ENCODE measurements around the gene PADI2.

Gene PADI2

DNA sequence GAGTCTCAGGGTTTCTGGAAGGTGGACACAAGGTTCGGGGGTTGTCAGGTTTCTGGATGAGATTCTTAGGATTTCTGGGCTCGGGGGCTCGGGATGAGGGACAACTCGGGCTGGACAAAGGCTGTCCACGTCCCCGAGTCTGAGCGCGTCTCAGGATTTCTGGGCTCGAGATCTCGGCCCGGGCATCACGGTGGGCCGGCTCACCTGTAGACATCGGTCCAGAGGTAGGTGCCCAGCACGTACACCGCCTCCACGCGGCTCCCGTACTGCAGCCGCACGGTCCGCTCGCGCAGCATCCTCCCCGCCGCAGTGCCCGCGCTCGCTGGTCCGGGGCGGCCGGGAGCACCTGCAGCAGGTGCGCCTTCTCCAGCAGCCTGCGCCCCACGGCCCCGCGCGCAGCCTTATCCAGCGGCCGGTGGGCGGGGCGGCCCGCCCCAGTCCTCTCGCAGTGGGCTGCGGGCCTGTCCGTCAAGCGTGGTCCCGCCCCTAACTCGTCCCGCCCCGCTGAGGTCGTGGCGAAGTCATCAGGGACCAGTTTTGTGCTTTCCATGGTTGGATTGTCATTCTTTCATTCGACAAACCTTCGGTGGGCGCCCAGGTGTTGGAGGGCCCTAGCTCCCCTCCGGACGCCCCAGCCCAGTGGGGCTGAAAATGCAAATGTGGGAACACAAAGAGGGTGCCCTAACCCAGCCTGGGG lies at the start of gene PADI2:
Gene PADI2, minus strand, starts transcription at position 376 of the 697 bp plus-strand sequence. Its CDS starts 80 bp downstream, at position 296.
- peak; percentile 82 for DNase-seq

DNA sequence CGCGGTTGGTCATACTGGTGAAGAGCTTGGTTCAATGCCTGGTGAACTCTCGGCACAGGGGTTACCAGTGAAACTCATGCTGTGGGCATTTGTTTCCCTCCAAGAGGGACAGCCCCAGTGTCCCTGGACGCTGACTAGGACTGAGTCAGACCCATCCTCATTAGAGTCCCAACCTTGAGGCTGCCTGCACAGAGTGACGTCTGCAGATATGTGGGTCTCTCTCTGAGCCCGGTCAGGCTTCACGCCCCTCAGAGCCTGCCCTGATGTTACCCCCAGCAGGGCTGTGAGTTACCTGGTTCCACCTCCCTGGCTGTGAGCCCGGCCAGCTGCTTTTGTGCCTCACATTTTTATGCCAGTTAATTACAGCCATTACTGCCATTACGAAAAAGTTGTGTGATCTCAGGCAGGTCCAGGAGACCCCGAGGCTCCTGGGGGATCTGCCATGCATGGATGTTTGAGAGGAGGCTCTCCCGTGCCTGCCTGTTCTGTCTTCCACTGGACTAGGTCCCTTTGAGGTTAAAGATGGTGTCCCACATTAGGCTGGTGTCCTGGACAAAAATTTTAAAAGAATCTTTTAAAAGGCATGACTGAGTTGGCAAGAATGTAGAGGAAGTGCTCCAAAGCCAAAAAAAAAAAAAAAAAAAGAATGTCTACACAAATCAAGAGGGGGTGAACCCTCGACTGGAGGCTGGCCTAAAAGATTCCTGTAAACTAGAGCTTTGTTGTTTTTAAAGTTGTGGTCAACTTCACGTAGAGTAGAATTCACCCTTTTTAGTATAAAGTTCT lies 49.0 kb upstream of the PADI2 start:
- no peak for DNase-seq

DNA sequence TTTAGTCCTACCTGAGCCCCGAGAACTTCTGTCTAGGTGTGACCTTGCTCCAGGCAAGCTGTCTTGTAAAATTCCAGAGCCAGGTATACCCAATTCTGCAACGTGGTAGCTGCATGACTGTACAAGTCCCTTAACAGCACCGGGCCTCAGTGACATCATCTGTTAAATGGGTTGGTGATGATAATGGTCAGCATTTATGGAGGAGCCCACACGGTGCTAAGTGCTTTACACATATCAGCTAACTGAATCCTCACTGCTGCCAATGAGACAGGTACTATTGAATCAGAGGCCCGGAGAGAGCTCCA lies 48.5 kb upstream of the PADI2 start:
- no peak for DNase-seq

DNA sequence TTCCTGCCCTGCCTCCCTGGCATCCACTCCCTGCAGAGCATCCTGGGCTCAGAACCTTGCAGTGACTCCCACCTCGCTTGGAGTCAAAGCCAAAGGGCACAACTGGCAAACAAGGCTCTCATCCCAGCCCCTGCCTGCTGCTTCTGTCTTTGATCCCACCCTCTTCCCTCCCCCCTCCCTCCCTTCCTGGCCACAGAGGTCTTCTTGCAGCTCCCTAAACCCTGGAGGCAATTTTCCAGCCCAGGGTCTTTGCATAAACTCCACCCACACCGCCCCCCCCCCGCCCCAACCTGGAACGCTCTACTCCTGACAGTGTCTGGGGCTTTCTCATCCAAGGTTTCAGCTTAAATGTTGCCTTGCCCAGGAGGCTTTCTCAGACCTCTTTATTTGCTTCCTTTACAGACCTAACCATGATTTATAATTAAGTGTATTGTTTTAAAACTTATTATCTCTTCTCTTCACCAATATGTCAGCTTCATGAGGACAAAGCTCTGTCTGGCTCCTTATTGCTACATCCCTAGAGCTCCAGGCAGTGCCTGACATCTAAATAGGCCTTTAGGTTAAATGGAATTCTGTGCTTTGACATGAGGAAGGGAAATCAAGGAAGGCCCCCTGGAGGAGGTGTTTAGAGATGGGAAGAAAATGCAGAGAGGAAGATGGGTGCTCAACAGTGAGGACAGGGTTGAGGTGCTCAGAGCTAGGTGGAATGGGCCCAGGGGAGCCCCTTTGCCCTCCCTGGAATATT lies 48.0 kb upstream of the PADI2 start:
- no peak for DNase-seq

DNA sequence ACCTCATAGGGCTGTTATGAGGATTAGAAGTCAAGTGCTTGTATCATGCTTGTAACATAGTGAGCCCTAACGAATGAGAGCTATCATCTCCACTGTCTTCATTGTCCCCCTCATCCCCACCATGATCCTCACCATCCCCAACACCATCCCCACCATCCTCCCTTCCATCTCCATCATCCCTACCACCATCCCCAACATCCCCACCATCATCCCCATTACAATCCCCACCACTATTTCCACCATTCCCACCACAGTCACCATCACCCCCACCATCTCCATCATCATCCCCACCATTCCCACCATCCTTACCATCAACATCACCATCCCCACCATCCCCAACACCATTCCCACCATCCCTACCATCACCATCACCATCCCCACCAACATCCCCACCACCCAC lies 46.6 kb upstream of the PADI2 start:
- no peak for DNase-seq

DNA sequence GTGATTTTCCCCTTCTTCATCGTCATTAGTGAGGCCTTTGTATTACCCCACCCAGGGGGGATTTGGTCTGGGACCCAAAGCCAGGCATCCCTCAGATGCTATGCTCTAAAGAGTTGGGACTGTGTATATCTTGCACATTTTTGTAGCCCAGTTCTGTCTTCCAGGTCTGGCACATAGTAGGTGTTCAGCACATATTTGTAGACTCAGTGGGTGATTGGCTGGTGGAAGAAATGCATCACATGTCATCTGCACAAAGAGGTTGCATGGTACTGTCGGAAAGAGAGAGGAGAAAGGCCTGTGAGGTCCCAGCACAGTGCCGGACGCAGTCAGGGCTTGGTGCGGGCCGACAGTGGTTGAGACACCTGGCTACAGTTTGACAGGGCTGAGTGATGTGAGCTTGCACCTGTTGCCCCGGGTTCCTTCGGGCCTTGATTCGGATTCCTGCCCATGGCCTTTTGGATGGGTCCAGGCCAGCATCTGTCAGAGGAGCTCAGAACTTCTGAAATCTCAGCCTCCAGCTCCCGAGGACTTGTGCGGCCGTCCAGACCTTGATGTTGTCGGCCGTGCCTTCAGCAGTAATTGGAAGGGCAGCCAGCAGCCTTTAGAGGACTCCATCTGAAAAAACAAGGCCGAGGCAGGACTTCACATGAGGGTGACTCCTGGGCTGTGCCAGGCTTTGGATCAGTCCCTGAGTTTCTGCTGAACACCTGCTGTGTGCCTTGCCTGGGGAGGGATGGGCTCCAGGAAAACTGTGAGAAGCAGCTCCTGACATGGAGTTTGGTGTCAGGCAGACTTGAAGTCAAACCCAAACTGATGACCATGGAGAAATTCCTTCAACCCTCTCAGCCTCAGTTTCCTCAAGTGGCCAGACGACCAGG lies 44.8 kb upstream of the PADI2 start:
- no peak for DNase-seq

DNA sequence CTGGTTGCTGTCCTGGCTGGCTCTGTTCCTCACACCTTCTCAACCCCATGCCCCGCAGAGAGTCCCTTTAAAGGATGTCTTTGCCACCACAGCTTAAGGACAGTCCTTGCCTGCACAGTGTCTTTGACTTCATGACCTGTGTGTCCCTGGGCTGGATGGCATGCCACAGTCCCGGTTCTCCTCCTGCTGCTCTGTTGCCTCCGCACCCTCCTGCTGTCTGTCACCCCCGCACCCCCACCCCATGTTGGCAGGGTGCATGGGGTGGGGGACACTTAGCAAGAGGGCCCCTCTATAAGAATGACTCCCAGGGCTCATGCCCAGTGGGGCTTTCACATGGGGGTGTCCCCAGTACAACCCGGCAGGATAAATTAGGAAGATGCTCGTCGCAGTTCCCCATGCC lies 44.1 kb upstream of the PADI2 start:
- DNase-seq, result no peak

DNA sequence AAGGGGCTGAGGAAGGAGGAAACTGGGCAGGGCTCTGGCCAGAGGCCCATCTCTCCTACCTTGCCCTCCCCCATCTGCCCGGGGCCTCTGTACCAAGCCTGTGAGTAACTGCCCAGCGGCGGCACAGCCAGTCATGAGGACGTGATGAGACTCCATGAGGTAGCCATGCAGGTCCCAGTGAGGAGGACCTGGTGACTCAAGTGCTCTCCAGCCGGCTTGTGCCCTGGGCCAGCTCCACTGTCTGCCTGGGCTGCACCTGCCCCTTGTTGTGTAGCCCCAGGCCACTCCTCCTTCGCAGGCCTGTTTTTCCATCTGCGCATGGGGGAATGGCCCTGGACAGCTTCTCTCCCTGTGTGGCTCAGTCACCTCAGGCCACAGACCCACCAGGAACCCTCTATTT lies 43.7 kb upstream of the PADI2 start:
- DNase-seq, result no peak

DNA sequence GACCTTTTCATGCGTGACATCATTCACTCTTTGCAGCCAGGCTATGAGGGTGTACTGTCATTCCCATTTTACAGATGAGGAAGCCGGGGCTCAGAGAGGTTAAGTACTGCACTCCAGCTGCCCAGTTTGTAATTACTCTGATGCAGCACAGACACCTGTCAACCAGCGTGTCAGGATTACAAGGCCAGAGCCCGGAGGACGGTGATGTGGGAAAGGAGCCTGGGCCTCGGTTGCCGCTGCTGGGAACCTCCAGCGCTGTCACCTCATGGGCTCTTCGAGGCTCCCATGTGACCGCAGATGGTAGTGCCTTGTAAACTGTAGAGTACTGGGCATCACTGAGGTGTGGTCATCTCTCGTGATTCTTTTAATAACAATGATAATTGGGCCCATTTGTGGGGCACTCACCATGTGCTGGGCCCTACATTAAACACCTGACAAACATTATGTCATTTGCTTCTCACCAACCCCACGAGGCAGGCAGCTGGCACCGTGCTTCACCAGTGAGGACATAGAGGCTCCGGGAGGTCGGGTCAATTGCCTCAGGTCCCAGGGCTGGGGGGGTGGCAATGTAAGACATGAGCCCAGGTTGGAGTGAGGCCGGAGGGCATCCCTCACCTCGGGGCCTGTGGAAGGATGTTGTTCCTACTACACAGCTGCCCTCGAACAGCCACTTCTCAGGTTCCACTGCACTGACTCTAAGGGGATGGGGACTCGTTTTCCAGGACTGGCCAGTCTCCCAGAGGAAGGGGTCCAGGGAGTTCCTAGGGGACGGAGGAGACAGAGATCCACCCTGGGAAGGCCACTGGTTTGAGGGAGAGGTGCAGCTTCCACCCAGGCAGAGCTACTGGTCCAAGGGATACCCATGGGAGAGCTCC lies 42.9 kb upstream of the PADI2 start:
- DNase-seq, result no peak

DNA sequence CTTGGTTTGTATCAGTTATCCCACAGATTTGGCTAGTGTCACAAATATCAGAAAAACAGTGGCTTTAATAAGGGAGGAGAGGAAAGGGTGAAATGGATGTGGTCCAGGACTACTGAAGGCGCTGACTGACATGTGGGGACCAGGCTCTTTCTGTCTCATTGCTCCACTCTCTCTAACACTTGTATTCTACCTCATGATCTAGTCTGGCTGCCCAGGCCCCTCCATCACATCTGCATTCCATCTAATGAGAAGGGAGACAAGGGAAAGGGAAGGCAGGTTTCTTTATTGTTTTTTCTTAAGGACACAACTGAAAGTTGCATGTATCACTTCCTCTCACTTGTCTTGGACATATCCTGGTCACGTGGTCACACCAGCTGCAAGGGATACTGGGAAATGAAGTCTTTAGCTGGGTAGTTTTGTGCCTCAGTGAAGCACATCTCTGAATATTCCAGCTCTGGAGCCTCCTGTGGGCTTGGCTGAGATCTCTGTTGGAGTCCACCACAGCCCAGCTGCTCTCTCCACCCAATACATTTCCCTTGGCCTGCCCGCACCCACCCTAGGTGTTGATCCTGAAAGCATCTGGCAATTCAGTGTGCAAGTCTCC lies 42.0 kb upstream of the PADI2 start:
- no peak for DNase-seq

DNA sequence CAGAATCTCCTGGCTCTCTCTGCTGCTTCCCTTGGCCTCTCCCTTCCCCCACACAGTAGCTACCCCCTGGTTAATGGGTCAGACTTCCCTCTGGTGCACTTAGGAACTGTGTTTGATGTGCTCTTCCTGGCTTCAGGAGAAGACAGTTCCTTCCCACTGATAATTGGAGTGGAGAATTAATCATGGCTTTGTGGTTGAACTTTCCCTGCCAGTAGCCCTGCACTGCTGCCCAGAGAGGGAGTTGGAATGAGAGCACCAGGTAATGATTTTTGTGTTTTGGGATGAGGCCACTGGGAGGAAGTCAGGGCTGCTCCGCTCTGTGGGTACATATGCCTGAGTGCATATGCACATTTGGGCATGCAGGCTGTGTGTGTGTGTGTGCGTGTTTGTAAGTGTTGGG lies 39.7 kb upstream of the PADI2 start:
- no peak for DNase-seq

DNA sequence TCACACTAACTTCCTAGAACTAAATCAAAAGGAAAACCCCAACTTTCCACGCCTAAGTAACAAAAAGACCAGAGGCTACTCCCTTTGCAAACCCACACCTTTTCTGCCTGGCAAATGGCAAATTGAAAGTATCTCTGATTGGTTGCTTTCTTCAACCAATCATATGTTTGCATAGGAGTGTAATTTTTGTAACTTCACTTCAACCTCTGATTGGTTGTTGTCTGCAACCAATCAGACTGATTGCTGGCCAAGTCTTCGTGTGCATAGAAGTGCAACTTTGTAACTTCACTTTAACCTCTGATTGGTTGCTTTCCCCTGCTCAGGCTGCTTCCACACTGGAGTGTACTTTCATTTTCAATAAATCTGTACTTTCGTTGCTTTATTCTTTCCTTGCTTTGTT lies 36.9 kb upstream of the PADI2 start:
- DNase-seq, result no peak

DNA sequence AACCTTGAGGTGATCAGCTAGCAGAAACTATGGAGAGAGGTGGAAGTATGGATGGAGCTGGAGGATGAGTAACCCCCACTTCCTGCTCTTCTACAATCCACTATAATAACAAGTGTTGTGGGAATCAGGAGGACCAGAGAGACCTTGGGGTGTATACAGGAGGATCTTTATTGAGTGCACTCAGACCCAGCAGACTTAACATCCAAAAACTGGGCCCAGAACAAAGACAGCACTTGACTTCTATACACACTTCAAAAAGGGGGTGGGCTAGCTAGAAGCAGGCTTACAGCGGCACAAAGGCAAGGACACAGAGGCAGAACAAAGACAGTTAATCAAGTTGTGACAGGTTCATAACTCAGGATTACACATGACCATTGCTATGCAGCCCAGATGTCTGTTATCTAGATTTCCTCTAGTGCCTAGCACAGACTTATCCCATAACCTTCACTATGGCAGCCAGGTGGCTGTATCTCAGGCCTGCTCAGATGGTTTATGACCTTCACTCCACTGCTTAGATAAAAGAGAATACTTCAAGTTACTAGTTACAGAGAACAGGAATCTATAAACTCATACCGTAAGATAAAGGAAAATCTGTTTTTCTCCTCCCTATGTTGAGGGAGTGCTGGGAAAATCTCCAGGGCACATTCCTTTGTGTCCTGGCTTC lies 36.1 kb upstream of the PADI2 start:
- no peak for DNase-seq

DNA sequence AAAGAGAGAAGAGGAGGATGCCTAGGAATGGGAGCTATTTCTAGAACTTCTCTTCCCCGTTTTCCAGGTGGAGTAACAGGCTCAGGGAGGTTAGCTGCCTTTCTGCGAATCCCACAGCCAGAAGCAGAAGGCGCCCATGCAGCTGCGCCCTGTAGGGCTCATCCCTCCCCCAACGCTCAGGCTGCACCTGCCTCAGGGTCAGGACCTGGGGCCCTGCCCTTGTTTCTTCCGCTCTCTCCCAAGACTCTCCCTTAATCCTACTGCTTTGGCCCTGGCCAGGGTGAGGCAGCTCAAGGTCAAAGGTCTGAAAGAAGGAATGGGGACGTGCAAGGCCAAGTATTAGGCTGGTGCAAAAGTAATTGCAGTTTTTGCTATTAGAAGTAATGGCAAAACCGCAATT lies 30.5 kb upstream of the PADI2 start:
- DNase-seq, result no peak

DNA sequence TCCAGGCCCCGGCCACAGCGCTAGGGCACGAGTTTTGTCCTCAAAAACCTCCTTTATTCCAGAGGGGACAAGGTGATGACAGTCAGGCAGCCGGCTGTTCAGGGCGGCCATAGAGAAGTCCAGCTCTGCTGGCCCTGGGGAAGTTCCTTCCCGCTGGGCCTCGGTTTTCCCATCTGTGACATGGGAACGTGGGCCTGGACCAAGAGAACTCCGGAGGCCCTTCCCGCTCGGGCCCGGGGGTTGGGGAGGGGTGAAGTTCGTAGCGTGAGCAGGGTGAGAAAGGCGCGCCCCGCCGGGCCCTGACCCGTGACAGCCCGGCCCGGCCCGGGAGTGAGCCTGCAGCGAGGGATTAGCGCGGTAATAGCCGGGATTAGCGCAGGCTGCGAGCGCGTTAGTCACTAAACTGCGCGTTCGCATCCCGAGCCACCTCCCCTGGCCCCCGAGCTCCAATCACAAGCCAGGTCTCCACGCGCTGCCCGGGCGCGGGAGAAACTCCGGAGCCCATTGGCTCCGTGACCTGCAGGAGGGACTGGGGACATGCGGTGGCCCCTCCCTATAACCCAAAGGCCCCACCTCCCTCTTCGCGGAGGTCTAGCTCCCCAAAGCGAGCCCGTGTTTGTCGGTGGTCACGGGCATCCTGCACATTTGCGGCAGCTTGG lies 29.8 kb upstream of the PADI2 start:
- no peak for DNase-seq

DNA sequence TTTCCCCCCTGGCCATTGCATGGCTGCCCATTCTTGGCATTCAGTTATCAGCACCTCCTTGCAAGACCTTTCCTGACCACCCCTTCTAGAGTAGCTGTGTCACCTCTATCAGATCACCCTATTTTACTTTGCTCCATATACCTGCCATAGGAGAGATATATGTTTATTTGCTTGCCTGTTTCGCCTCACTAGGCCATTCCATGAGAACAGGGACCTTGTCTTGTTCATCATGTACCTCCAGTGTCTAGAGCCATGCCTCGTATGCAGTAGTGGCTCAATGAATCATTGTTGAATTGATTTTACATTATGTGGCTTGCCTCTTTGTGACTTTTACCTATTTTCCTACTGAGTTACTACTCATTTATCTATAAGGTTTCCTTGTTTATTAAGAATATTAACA lies 26.4 kb upstream of the PADI2 start:
- no peak for DNase-seq

DNA sequence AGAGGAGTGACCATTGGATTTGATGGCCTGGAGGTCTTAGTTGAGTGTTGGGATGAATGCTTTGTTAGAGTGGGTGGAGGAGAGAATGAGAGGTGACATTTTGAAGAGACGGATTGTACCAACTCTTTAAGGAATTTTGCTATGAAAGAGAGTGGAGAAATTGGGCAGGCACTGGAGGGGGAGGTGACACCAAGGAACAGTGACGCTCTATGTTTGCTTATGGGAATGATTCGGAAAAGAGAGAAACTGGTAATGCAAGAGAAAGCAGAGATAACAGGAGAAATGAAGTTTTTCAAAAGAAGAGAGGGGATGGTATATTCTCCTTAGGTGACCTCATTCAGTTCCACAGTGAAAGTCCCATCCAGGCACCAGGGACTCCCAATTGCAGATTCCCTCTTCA lies 24.5 kb upstream of the PADI2 start:
- no peak for DNase-seq

DNA sequence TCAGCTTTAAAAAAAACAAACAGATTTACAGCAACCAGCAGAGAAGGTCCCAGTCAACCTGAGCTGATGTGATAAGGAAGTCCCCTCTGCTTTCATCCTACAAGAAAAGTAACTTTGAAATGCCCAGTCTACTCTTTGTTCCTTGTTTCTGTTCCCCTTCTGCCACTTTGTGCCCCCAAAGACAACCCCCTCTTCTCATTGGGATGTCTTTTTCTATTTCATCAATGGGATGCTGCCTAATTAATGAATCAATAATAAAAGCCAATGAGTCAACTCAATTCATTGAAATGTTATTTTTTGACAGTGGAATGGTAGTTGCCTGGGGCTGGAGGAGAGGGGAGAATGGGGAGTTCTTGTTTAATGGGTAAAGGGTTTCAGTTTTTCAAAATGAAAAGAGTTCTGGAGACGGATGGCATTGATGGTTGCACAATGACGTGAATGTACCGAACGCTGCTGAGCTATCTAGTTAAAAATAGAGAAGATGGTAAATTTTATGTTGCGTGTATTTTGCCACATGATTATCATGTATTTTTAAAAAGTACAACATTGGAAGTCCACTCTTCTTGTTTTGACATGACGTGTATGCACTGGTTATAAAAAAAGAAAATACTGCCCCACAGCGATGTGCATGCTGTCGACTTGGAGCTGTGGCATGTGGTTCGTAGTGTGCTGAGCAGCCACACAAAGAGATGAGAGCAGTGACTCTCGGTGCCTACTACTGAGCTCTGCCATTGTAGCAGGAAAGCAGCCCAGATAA lies 22.4 kb upstream of the PADI2 start:
- no peak for DNase-seq

DNA sequence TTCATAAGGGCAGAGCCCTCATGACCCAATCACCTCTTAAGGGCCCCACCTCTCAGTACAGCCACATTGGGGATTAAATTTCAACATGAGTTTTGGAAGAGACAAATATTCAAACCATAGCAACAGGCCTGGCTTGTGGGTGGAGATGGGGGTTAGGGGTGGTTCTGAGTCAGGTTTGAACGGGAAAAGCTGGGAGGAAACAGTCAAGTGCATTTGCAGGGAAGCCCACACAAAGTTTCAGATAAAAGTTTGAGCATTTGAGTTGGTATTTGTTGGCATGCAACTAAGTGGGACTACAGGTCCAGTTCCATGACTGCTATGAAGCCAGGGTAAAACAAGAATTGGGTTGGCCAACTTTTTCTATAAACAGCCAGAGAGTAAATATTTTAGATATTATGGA lies 21.0 kb upstream of the PADI2 start:
- no peak for DNase-seq

DNA sequence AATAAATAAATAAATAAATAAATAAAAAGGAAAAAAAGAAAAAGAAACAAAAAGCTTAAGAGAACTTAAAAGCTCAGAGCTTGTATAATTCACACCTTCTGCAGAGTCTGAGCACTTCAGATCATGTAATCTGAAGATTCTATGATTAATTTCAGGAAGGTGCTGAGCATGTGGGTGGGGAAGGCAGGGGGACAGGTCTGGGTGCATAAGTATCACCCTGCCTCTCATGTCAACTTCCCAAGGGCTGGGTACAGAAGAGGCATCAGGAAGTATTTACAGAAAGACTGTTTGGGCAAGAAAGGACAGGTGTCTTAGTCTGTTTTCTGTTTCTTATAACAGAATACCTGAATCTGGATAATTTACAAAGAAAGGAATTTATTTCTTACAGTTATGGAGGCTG lies 20.4 kb upstream of the PADI2 start:
- no peak for DNase-seq

All from activated CD8-positive, alpha-beta memory T cell treated with anti-CD3 and anti-CD28 coated beads, Interleukin-2, amount 50 U/mL, for 48 hours (primary cell).